Posterior cingulate gyrus (tissue), 11 donors: ENCODE data around the gene RSU1.
"Not testable (repeated sequence)": the region's sequence is repeated elsewhere in the genome, so short reads cannot be mapped to it uniquely, and the experiment has no call there.

ENCODE experiments used
- DNase-seq, 10 donors: peaks; one replicate each; pipeline versions ENCODE4 v3.0.0 to v3.0.0-alpha.2; 2020 to 2021; ENCODE audit warnings: mixed read lengths in 3 of 10
- intact Hi-C: fragments of 100-400 bp; cut with DNase I; formaldehyde crosslinking; loops from one replicate; pipeline ENCODE4 v1.15.1; 2023

RSU1 gene

GRCh38 chr10:16789261-16789660, 28.0 kb downstream of the RSU1 start:
- no peak for DNase-seq
- intact Hi-C loops: no loop called here

DNA sequence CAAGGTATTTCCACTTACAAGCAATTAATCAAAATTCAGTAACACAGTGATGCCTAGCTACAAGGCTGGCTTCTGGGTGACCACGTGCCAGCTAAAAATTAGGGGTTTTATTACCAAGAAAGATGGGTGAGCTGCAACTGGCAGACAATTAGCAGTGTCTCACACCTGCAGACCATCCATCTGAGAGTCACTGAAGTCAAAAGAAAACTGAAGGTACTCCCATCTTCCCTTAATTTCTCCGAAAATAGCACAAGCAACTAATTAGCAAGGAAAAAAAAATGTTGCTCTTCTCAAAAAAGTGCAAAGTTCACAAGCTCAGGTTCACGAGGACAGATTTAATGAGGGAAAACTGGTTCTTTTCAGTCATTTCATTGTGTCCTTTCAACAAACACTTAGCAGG, 28.4 kb downstream of the RSU1 start:
- no peak for DNase-seq
- intact Hi-C loops: no loop called here

DNA sequence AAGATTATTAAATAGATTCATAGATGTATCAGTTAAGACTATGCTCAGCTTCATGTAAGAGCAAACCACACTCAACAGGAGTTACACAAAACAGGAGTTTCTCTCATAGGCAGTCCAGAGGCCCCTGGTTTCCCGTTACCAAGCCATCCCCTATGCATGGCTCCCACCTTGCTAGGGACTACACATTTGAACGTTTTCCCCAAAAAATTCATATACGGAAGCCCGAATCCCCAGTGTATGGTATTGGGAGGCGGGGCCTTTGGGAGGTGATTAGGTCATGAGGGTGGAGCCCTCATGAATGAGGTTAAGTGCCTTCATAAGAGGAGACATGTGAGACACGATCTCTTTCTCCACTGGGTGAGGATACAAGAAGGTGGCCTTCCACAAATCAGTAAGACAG, 29.1 kb downstream of the RSU1 start:
- intact Hi-C loops: no loop called here

DNA sequence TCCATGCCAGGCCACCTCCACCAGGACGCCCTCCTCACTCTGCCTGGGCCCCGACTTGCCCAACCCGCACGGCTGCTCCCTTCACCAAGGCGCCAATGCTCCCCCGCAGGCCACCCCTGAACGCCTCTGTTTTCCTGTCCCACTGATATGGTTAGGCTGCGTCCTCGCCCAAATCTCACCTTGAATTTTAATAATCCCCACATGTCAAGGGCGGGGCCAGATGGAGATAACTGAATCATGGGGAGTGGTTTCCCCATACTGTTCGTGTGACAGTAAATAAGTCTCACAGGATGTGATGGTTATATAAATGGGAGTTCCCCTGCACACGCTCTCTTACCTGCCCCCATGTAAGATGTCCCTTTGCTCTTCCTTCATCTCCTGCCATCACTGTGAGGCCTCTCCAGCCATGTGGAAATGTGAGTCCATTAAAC, 29.8 kb downstream of the RSU1 start:
- intact Hi-C loops: no loop called here
- no peak for DNase-seq

More for the DNA sequence above, 29.1 kb downstream of the RSU1 start:
- DNase-seq: no peak

DNA sequence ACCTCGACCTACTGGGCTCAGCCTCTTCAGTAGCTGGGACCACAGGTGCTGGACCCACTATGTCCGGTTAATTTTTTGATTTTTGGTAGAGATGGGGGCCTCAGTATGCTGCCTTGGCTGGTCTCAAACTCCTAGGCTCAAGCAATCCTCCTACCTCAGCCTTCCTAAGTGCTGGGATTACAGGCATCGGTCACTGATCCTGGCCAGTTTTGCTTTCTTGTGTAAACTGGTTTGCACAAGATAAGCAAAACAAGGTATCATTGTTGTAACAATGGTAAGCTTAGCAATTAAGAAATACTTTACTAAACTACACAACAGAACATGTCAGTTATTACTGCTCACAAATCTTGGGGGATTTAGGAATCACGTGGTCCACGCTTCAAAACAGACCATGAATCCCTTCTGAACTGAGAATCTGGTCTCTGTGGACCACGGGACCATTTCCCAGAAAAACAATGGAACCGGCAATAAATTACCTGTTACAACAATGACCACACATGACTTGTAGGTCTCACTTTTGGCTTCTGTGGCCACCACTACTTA, 36.8 kb downstream of the RSU1 start:
- intact Hi-C loops: no loop called here
- no peak for DNase-seq

DNA sequence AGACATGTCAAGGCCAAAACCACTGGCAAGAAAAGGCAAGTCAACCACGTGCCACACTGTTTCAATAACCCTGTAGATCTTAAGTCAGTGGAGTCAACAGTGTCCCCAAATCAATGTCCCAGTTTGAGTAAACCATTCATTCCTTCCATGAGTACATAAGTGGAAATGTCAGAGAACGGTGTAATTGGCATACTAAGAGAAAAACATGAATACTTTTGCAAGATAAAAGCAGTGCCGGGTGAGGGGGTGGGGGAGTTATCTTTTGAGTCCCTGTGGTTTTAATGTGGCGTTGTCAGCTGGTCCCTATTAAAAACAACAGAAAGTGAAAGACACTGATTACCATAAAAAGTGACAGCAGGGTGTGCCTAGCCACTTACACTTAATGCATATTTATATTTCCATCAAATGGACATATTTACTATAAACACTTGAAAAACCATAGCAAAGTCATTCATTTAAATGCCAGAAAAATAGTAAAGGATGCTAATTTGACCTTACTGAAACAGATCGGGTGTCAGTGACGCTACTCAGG, 37.8 kb downstream of the RSU1 start:
- DNase-seq: no peak
- intact Hi-C loops: no loop called here

DNA sequence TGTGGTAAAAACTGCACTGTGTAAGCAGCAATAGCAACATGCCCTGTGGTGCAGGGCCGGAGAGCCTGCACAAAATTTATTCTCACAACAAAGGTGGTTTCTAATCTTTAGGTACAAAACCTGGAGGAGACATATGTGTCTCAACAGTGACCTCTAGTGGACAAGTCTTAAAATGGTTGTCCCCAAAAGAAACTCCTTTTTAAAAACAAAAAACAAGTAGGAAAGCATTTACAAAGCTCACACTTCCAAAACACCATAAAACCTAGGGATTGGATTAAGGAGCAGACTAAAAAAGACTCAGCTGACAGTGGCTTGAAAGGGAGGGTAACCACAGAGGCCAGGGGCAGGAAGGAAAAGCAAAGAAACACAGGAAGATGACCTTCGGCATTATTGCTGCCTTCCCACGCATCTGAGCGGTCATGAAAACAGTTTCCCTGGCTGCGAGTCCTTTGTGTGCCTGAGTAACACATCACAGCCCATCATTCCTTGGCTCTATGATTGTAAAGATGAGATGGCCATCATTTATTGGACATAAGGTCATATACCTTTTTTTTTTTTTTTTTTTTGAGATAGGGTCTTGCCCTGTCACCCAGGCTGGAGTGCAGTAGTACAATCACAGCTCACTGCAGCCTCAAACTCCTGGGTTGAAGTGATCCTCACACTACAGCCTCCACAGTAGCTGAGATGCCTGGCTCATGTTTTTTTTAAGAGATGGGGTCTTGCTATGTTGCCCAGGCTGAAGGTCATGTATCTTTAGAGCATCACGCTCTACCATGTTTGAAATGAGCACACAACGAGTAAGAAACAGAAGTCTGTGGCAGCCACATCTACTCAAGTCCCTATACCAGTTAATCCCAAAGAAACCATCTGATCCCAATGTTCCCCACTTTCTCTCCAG, 39.5 kb downstream of the RSU1 start:
- no peak for DNase-seq
- intact Hi-C loops: loop anchor here (2.0 kb wide), 1 partner anchor 875 kb away; no protein-coding TSS in a partner anchor

- intact Hi-C loops: loop anchor here (2.0 kb wide), 1 partner anchor 874 kb away; no protein-coding TSS in a partner anchor
- DNase-seq: no peak
These were observed 40.3 kb downstream of the RSU1 start for GRCh38 chr10:16776896-16777295.

DNA sequence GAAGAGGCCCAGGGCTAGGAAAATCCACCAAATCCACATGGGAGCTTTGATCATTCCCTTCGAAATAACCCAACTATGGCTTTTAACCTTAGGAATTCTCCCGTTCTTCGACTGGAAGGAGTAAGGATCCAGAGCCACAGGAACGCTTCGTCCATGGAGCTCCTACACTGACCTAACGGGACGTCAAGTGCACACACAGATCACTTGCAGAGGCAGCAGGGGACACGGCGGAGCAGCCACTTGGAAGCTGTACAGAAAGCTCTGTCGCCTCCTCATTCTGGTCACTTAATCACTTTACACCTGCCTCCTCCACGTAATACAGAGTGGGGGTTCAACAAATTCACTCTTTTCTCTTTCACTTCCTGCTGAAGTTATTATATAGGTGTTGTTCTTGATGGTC, 43.9 kb downstream of the RSU1 start:
- no peak for DNase-seq
- intact Hi-C loops: no loop called here

- DNase-seq: no peak
These were observed 46.6 kb downstream of the RSU1 start for GRCh38 chr10:16770670-16771069.

DNA sequence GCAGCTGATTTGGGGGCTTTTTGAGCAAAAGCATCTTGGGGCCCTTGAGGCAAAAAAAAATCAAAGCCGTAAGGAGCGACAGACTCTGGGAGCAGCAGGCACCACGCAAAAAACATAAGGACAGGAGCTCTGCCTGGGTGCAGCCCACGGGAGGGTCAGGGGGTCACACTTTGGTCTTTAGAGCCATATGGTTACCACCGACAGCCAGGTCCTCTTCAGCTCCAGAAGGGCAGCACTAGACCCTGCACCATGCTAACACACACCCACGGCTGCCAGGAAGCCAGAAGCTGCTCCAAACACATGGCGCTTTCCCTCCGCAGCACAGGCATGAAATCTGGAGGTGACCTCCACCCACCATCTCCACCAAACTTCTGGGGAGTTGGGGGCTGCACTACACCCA, 47.1 kb downstream of the RSU1 start:
- intact Hi-C loops: no loop called here
- DNase-seq: no peak

More at GRCh38 chr10:16770670-16771069, 46.6 kb downstream of the RSU1 start:
- intact Hi-C loops: no loop called here

DNA sequence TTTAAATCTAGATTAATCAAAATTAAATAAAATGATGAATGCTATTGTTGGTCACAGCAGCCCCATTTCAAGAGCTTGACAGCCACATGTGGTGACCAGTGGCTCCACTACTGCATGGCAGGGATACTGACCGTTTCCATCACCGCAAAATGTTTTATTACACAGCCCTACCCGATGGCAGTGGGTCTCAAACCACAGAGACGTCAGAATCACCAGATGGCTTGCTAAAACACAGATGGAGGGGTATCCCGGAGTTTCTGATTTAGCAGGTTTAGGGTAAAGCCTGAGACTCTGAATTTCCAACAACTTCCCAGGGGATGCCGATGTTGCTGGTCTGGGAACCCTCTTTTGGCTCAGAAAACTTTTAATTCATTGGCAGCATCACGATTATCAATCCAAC, 47.9 kb downstream of the RSU1 start:
- DNase-seq: no peak
- intact Hi-C loops: no loop called here

GRCh38 chr10:16768702-16769101, 48.5 kb downstream of the RSU1 start:
- intact Hi-C loops: no loop called here

DNA sequence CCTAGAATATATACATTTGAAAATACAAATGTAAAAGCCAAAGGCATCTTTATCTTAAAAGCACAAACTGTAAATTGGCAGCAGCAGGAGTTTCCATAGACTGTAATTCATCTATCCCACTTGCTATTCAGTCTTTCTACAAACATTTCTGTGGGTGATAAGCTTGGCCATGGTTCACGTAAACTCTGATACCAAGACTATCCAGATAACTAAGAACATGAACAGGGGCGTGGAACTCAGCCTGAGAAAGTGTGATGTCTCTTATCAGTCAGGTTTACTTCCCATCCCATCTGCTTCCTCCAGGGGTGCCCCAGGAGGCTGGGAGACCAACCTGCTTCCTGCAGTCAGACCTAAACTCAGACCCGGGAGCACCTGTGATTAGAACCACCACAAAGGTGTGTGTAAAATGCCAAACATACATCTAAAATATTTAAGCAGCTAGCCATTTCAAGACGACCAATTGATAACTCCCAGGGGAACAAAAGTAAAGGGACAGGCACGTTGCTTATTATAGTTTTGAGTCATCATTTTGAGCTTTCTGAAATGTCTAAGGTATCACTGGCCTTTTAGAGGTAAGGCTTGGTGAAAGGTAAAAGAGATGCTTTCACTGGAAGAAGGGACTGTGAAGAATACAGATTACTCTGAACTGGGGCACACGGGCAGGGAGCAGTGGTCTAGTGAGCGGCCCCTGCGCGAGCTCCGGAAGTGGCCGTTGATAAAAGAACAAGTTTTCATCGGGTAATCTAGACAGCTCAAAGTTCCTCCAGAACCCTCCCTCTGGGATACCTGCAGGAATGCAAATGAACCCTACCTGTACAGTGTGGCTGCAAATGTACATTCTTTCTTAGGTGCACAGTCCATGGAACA, 51.5 kb downstream of the RSU1 start:
- intact Hi-C loops: no loop called here
- DNase-seq: no peak

More at GRCh38 chr10:16768702-16769101, 48.5 kb downstream of the RSU1 start:
- DNase-seq: no peak

- intact Hi-C loops: no loop called here
These were observed 55.9 kb downstream of the RSU1 start for GRCh38 chr10:16761300-16761699.

GRCh38 chr10:16756561-16757221, 60.5 kb downstream of the RSU1 start:
- intact Hi-C loops: no loop called here
- DNase-seq: no peak

More at GRCh38 chr10:16761300-16761699, 55.9 kb downstream of the RSU1 start:
- DNase-seq: no peak

- intact Hi-C loops: no loop called here
- DNase-seq: no peak
These were observed 62.5 kb downstream of the RSU1 start for GRCh38 chr10:16754765-16755164.

DNA sequence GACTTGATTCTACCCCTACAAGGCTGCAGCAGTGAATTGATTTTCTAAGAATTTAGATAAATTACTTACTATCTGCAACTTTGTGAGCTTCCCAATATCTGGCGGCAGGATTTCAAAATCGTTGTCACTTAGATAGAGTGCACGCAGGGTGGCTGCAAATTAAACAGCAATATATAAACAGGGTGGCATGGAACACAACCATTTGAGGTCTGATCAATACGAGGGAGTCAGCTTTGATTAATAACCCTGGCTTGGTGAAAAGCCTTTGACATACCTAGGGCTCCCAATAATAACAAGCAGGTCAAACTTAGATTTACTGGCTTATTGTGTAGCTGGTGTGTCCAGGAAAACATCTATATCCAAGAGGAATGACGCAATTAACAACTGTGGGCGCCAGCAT, 64.4 kb downstream of the RSU1 start:
- intact Hi-C loops, DNase-seq: not testable (repeated sequence)

DNA sequence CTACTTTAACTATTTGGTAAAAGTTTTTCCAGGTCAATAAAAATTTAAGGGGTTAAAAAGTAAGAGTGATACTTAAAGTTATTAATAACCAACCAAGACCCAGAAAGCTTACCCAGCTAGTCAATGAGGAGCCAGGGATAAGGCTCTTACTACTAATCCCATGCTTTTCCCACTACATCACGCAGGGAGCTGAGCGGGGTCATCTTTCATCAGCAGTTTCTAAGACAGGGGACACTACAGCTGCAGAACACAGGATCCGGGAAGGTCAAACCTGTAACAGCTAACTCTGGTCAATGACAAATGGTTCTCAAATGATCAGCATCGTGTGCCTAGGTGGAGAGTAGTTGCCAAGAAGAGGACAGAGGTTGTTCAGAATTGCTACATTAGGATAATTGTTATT, 65.1 kb downstream of the RSU1 start:
- DNase-seq: no peak
- intact Hi-C loops: no loop called here

DNA sequence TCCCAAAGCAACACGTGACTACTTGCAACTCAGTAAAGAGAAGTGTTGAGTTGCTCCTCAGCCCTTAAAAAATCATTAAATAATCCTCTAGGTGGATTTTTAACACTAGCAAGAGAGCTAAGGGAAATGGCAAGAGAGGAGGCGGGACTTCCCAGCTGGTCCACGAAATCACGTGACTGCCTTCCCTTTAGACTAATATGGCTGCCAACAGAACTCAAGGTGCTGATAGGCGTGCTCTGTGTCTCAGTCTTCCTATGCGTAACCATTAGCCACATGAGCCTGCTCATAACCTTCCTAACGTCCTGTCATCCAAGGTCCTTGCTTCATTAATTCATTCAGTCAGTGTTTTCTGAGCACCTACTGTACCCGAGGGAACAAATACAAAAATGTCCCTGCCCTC, 66.0 kb downstream of the RSU1 start:
- no peak for DNase-seq
- intact Hi-C loops: no loop called here
